H1 (cell line): Measurements from ENCODE around the gene HOXB4. TPM values are rescaled to one million over a fixed set of nuclear protein-coding genes. Genes with fewer than 3 reads are reported as not detected.

ENCODE experiments used
- CTCF ChIA-PET: fragments of 300-600 bp; sonication (Branson Sonifier 250); formaldehyde crosslinking; loops from one replicate; lab custom pipeline; 2021; ENCODE audit not compliant: partially characterized antibody; lab: Charles Lee
- POLR2A ChIA-PET: fragments of 300-600 bp; sonication (Branson Sonifier 250); formaldehyde crosslinking; loops from one replicate; lab custom pipeline; 2021; ENCODE audit warnings: inconsistent platforms; ENCODE audit not compliant: partially characterized antibody; lab: Charles Lee
- DNase-seq, 2 experiments: peaks; one replicate each; pipeline versions ENCODE4 v3.0.0 to v3.0.0-alpha.2; 2010 to 2022; ENCODE audit warnings: low spot score in 2 of 2, low read depth in 1 of 2, mixed read lengths in 1 of 2
- FAIRE-seq: peaks from 2 replicates; lab custom pipeline; 2011; peaks lifted over from hg19 to GRCh38; lab: Jason Lieb, UNC
- H2AFZ ChIP-seq: 2 replicates; pipeline ENCODE4 v1.8.1; 2012; ENCODE audit warnings: low read length, inconsistent platforms
- H2AK5ac ChIP-seq: 2 replicates; pipeline ENCODE4 v1.6.1; 2013; ENCODE audit warnings: low read depth, low read length
- H2BK120ac ChIP-seq: replicated peaks from 2 replicates; pipeline ENCODE3; 2013; ENCODE audit warnings: low read depth, low read length, inconsistent platforms
- H2BK12ac ChIP-seq: 2 replicates; pipeline ENCODE4 v1.6.1; 2013; ENCODE audit warnings: low read depth, low read length
- H2BK15ac ChIP-seq: 2 replicates; pipeline ENCODE4 v1.6.1; 2013; ENCODE audit warnings: low read length
- H2BK20ac ChIP-seq: 2 replicates; pipeline ENCODE4 v1.6.1; 2013; ENCODE audit warnings: low read length
- H2BK5ac ChIP-seq: 2 replicates; pipeline ENCODE4 v1.6.1; 2013; ENCODE audit warnings: low read depth, low read length
- H3K14ac ChIP-seq: 2 replicates; pipeline ENCODE4 v1.6.1; 2013; ENCODE audit warnings: inconsistent platforms; ENCODE audit not compliant: insufficient read length
- H3K18ac ChIP-seq: 2 replicates; pipeline ENCODE4 v1.6.1; 2013; ENCODE audit warnings: low read length; ENCODE audit errors: extremely low read depth
- H3K23ac ChIP-seq: 2 replicates; pipeline ENCODE4 v1.6.1; 2013; ENCODE audit warnings: inconsistent platforms; ENCODE audit not compliant: insufficient read length
- H3K23me2 ChIP-seq: 2 replicates; pipeline ENCODE4 v1.6.1; 2013; ENCODE audit warnings: low read depth, low read length
- H3K27ac ChIP-seq: 2 replicates; pipeline ENCODE4 v1.6.1; 2011; ENCODE audit warnings: low read depth, low read length, inconsistent platforms
- H3K27me3 ChIP-seq, 4 experiments: replicated peaks in 1 of 4; 1 replicate in 1 of 4; 2 replicates in 3 of 4; pipeline versions ENCODE4 v1.6.1 to v1.8.1; 2011 to 2013; ENCODE audit warnings: low read length in 3 of 4, mild to moderate bottlenecking in 3 of 4, inconsistent platforms in 2 of 4, mixed read lengths in 2 of 4, moderate library complexity in 1 of 4; ENCODE audit not compliant: control insufficient read depth in 3 of 4, insufficient read depth in 3 of 4; ENCODE audit errors: extremely low read depth in 1 of 4
- H3K36me3 ChIP-seq, 4 experiments: 2 replicates each; pipeline versions ENCODE4 v1.6.1 to v1.8.1; 2011 to 2013; ENCODE audit warnings: mild to moderate bottlenecking in 4 of 4, low read length in 3 of 4, moderate library complexity in 2 of 4, control low read depth in 1 of 4, inconsistent platforms in 1 of 4; ENCODE audit not compliant: insufficient read depth in 4 of 4, control insufficient read depth in 2 of 4
- H3K4ac ChIP-seq: replicated peaks from 2 replicates; pipeline ENCODE3; 2013; ENCODE audit warnings: low read length, low read depth, mixed read lengths, inconsistent platforms; ENCODE audit not compliant: insufficient read length
- H3K4me1 ChIP-seq, 4 experiments: replicated peaks in 1 of 4; 1 replicate in 1 of 4; 2 replicates in 3 of 4; pipeline versions ENCODE4 v1.6.1 to v1.8.1; 2011 to 2013; ENCODE audit warnings: low read length in 3 of 4, inconsistent platforms in 2 of 4, mixed read lengths in 1 of 4; ENCODE audit not compliant: insufficient read depth in 4 of 4, control insufficient read depth in 3 of 4
- H3K4me2 ChIP-seq, 2 experiments: 2 replicates each; pipeline versions ENCODE4 v1.6.1 to v1.8.1; 2011 to 2013; ENCODE audit warnings: low read depth in 2 of 2, low read length in 2 of 2, control low read depth in 1 of 2, inconsistent platforms in 1 of 2, mild to moderate bottlenecking in 1 of 2; ENCODE audit not compliant: insufficient read depth in 1 of 2
- H3K4me3 ChIP-seq, 4 experiments: fragments of 200-600, 300-600 bp in 1 of 4; sonication (generic), shearing (Covaris generic), sonication (Bioruptor Twin) in 1 of 4; 2 replicates each; pipeline versions ENCODE4 v1.5.1 to v1.8.1; 2011 to 2016; ENCODE audit warnings: low read length in 4 of 4, low read depth in 3 of 4, control low read depth in 2 of 4, inconsistent platforms in 2 of 4, mild to moderate bottlenecking in 2 of 4, mixed read lengths in 1 of 4, moderate library complexity in 1 of 4; ENCODE audit not compliant: insufficient read depth in 2 of 4; ENCODE audit errors: extremely low read depth in 1 of 4
- H3K56ac ChIP-seq: replicated peaks from 2 replicates; pipeline ENCODE3; 2013; ENCODE audit warnings: low read depth, mild to moderate bottlenecking, mixed read lengths, low read length, inconsistent platforms; ENCODE audit not compliant: insufficient read length
- H3K79me1 ChIP-seq: 2 replicates; pipeline ENCODE4 v1.6.1; 2013; ENCODE audit warnings: low read depth, low read length, control low read depth
- H3K79me2 ChIP-seq, 2 experiments: 2 replicates each; pipeline versions ENCODE4 v1.6.1 to v1.8.1; 2012 to 2013; ENCODE audit warnings: low read length in 2 of 2, mild to moderate bottlenecking in 2 of 2, inconsistent platforms in 1 of 2; ENCODE audit not compliant: insufficient read depth in 2 of 2, control insufficient read depth in 1 of 2
- H3K9ac ChIP-seq, 4 experiments: replicated peaks in 1 of 4; 1 replicate in 1 of 4; 2 replicates in 3 of 4; pipeline versions ENCODE4 v1.6.1 to v1.8.1; 2011 to 2013; ENCODE audit warnings: low read depth in 3 of 4, low read length in 3 of 4, control low read depth in 2 of 4, mild to moderate bottlenecking in 2 of 4, moderate library complexity in 2 of 4, inconsistent platforms in 1 of 4; ENCODE audit errors: extremely low read depth in 1 of 4
- H3K9me3 ChIP-seq, 2 experiments: 2 replicates each; pipeline versions ENCODE4 v1.6.1 to v1.8.1; 2012 to 2013; ENCODE audit warnings: mild to moderate bottlenecking in 2 of 2, moderate library complexity in 2 of 2, control low read depth in 1 of 2, inconsistent platforms in 1 of 2, low read depth in 1 of 2, low read length in 1 of 2, mixed read lengths in 1 of 2; ENCODE audit not compliant: insufficient read depth in 2 of 2
- H4K20me1 ChIP-seq, 2 experiments: replicated peaks in 1 of 2; 2 replicates each; pipeline versions ENCODE3 to v1.8.1; 2011 to 2013; ENCODE audit warnings: inconsistent platforms in 2 of 2, low read length in 2 of 2, mild to moderate bottlenecking in 1 of 2; ENCODE audit not compliant: insufficient read depth in 2 of 2, control insufficient read depth in 1 of 2
- H4K5ac ChIP-seq: 2 replicates; pipeline ENCODE4 v1.6.1; 2013; ENCODE audit warnings: low read length, low read depth, mixed read lengths, inconsistent platforms; ENCODE audit not compliant: insufficient read length
- H4K8ac ChIP-seq: 2 replicates; pipeline ENCODE4 v1.8.0; 2013; ENCODE audit warnings: mild to moderate bottlenecking, moderate library complexity, low read length, inconsistent platforms; ENCODE audit not compliant: insufficient read depth; ENCODE audit errors: extremely low read depth
- H4K91ac ChIP-seq: replicated peaks from 2 replicates; pipeline ENCODE3; 2013; ENCODE audit warnings: low read length, mixed read lengths, inconsistent platforms; ENCODE audit not compliant: insufficient read length
- EZH2 ChIP-seq: fragments of 200-600 bp; sonication (generic); IDR thresholded peaks from 2 replicates; pipeline ENCODE4 v1.7.1; 2012; ENCODE audit warnings: low read depth, mild to moderate bottlenecking, moderate library complexity, low read length, inconsistent platforms; ENCODE audit not compliant: severe bottlenecking
- KDM4A ChIP-seq: IDR thresholded peaks from one replicate; pipeline ENCODE4 v1.7.1; 2012; ENCODE audit warnings: low read depth, mild to moderate bottlenecking, moderate library complexity, low read length, inconsistent platforms; ENCODE audit not compliant: severe bottlenecking
- KDM5A ChIP-seq: fragments of 200-600 bp; IDR thresholded peaks from 2 replicates; pipeline ENCODE4 v1.7.1; 2012; ENCODE audit warnings: mild to moderate bottlenecking, low read length, inconsistent platforms, mixed read lengths
- RNF2 ChIP-seq: fragments of 200-900, 300-1000 bp; sonication (generic); IDR thresholded peaks from 2 replicates; pipeline ENCODE4 v1.7.1; 2016; ENCODE audit warnings: borderline replicate concordance, low read depth, mild to moderate bottlenecking, antibody characterized with exemption, low read length; ENCODE audit not compliant: poor library complexity, severe bottlenecking; ENCODE audit errors: missing control alignments
- RXRA ChIP-seq: IDR thresholded peaks from 2 replicates; pipeline ENCODE4 v1.6.1; 2011; ENCODE audit warnings: low read depth, mild to moderate bottlenecking, low read length, moderate library complexity; ENCODE audit not compliant: insufficient read depth
- SUZ12 ChIP-seq: fragments of 200-600 bp; sonication (generic); IDR thresholded peaks from 2 replicates; pipeline ENCODE4 v1.6.1; 2012; ENCODE audit warnings: mild to moderate bottlenecking, inconsistent platforms, low read length, moderate library complexity, mixed read lengths
- USF2 ChIP-seq: IDR thresholded peaks from 2 replicates; pipeline ENCODE4 v1.6.1; 2011; ENCODE audit warnings: low read length, improper control_type of control experiment
- WGBS, 2 experiments: shearing (Covaris generic) in 1 of 2; methylation state at CpG; one replicate each; pipeline versions ENCODE4 v1.1.6 to v1.1.7; 2013 to 2015; ENCODE audit warnings: low lambda C conversion rate in 2 of 2, mixed read lengths in 2 of 2, inconsistent platforms in 1 of 2, low coverage in 1 of 2, missing lambda C conversion rate in 1 of 2; ENCODE audit not compliant: insufficient replicate concordance in 2 of 2, insufficient coverage in 1 of 2, insufficient read length in 1 of 2; ENCODE audit errors: extremely low coverage in 1 of 2, missing lambda C conversion rate in 1 of 2; 5-methylcytosine and 5-hydroxymethylcytosine counted together
- polyA plus RNA-seq, 7 experiments: library from polyadenylated mRNA; depleted of rRNA in 3 of 7; stranded (reverse) in 5 of 7; unstranded in 2 of 7; fragments of >200 nt in 5 of 7; fragments of 200-250 nt in 2 of 7; gene quantifications; 1 replicate in 5 of 7; 2 replicates in 1 of 7; 4 replicates in 1 of 7; pipeline versions ENCODE4 v1.2.1 to v1.2.3, GENCODE V29; 2011 to 2013; ENCODE audit warnings: missing spikeins in 2 of 7, mixed read lengths in 2 of 7
- total RNA-seq: library from RNA; stranded (reverse); fragmentation: NEBNext Ultra II Directional; extraction: Animal tissue kit (Norgen Biotek cat#: 25700); gene quantifications from 2 replicates; pipeline ENCODE4 v1.2.1, GENCODE V29; 2021
- TF ChIP-seq, protein P1 (sequence below): IDR thresholded peaks from 2 replicates; pipeline ENCODE4 v1.6.1; 2012; ENCODE audit warnings: inconsistent platforms

The HOXB4 gene
- total and polyA plus RNA-seq, 2 of the 8 experiments (the other 6 are each of a cell fraction or from before 2014, with no cell fraction given) = not detected

DNA sequence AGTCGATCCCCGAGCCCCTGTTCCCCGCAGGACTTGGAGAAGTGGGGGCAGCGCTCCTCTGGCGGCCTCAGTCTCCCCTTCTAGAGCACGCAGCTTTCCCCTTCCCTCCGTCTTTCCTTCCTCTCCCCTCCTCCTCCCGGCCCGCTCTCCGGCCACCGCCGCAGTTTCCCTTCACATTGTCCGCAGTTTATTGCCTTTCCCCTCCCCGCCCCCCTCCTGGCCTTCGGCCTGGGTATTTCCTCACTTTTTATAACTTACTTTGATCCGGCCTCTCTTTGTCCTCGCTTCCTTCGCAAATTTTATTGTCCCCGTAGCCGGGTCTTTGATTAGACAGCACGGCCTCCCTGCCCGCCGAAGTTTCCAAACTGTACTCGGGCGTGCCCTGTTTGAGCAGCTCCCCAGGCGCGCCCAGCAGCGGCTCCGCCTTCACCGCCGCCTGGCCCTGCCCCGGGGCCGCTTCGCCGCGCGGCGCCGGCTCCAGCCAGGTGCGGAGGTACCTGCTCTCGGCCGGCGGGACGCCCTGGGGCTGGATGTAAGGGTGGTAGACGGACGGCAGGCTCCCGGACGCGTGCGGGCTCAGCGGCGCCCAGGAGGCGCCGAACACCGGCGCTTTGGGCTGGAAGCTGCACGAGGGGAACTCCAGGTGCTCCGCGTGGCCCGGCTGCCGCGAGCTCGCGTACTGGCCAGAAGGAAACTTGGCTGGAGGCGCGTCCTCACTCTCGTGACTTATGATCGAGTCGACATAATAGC lies 47.5 kb upstream of the HOXB4 start:
- 0 out of 2 replicates have a peak overlapping the region, but pooled peaks have one; percentile 60 for H2BK12ac ChIP-seq
- H3K14ac ChIP-seq = no peak overlapping the region
- no peaks in the 10 kb centered on the region for H3K79me2 ChIP-seq
- peak overlapping the region; percentile 41; the same call in 1 of the 2 replicates for H4K8ac ChIP-seq
- peaks cover 37 to 52% of the 10 kb centered on the region in 2 experiments for H4K20me1 ChIP-seq
- H3K27ac ChIP-seq = no peak overlapping the region
- H3K4ac ChIP-seq = no peak overlapping the region
- no peak overlapping the region for H3K23ac ChIP-seq
- no peaks in the 10 kb centered on the region; the same call in 1 of the 2 replicates for H3K23me2 ChIP-seq
- peak overlapping the region; percentile 32; the same call in 1 of the 2 replicates for H3K18ac ChIP-seq
- 0 out of 2 replicates have a peak overlapping the region, but pooled peaks have one; percentile 61 for H2BK15ac ChIP-seq
- H2AK5ac ChIP-seq = no peak overlapping the region
- peak overlapping the region in 2 of 4 experiments; percentile 19 to 52; a peak in 5 of 8 replicates for H3K4me3 ChIP-seq
- H2BK5ac ChIP-seq = no peak overlapping the region
- peaks cover 0 to 13% (median 0%) of the 10 kb centered on the region in 4 experiments; a peak in 1 of 8 replicates for H3K36me3 ChIP-seq
- no peak overlapping the region for H2AFZ ChIP-seq
- no peaks in the 10 kb centered on the region for H3K79me1 ChIP-seq
- no peak overlapping the region for H4K5ac ChIP-seq
- peaks cover 98 to 100% (median 100%) of the 10 kb centered on the region in 4 experiments for H3K27me3 ChIP-seq
- peaks cover 0 to 11% (median 5%) of the 10 kb centered on the region in 4 experiments; a peak in 5 of 7 replicates for H3K4me1 ChIP-seq
- no peak overlapping the region for H3K56ac ChIP-seq
- no peaks in the 10 kb centered on the region for H3K9me3 ChIP-seq
- WGBS, 2 experiments = 5% methylated on average over 53 of the region's 69 CpGs; no CpG with 5 or more reads in 1 of the 2 experiments
- H3K4me2 ChIP-seq = peak overlapping the region; percentile 55 to 61
- ChIA-PET POLR2A (interaction anchor here (1.1 to 1.6 kb wide), 3 partner anchors 9 to 19 kb away, joined by 3 to 4 read pairs (median 3); no protein-coding TSS in a partner anchor), CTCF (interaction anchor here (0.7 to 4.6 kb wide), 15 partner anchors 9 to 1332 kb away, joined by 3 to 30 read pairs (median 3); partner anchors contain the start of genes HOXB5 and HOXB8)
- no peak overlapping the region for H2BK20ac ChIP-seq
- no peak overlapping the region for H3K9ac ChIP-seq
- H4K91ac ChIP-seq = no peak overlapping the region
- FAIRE-seq (no peak), DNase-seq (peak in 1 of 2 experiments; percentile 77)
- H2BK120ac ChIP-seq = no peak overlapping the region
- TF ChIP-seq KDM5A = no peak
- TF ChIP-seq SUZ12 = peak; percentile 72
- no peak for TF ChIP-seq USF2
- TF ChIP-seq, protein P1, sequence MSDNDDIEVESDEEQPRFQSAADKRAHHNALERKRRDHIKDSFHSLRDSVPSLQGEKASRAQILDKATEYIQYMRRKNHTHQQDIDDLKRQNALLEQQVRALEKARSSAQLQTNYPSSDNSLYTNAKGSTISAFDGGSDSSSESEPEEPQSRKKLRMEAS = 0 out of 2 replicates have a peak, but pooled peaks have one; percentile 13
- TF ChIP-seq EZH2 = peak; percentile 69
- TF ChIP-seq RXRA = no peak
- TF ChIP-seq RNF2 = peak; percentile 91
- peak; percentile 7 for TF ChIP-seq KDM4A
